Astrocyte of the cerebellum (primary cell): Measurements from ENCODE around the gene LOXL3.

Experiments used
- DNase-seq: peaks from one replicate; pipeline ENCODE4 v3.0.0-alpha.2; 2011; ENCODE audit warnings: low read depth
- H3K4me3 ChIP-seq: 2 replicates; pipeline ENCODE4 v1.5.1; 2011; ENCODE audit warnings: mild to moderate bottlenecking, low read depth, low read length, moderate library complexity
- in situ Hi-C: cut with HindIII; loops from 2 replicates; pipeline ENCODE4 v1.10.0; 2017; ENCODE audit warnings: low sequenced_read_pairs
- TF ChIP-seq, protein P1 (sequence below): IDR thresholded peaks from 2 replicates; pipeline ENCODE4 v1.5.1; 2012; ENCODE audit warnings: low read length, low read depth, moderate library complexity, mild to moderate bottlenecking; ENCODE audit errors: missing control alignments

LOXL3 gene

GRCh38 chr2:74558284-74559230 is 4.8 kb upstream of the LOXL3 start:
- TF ChIP-seq, protein P1, sequence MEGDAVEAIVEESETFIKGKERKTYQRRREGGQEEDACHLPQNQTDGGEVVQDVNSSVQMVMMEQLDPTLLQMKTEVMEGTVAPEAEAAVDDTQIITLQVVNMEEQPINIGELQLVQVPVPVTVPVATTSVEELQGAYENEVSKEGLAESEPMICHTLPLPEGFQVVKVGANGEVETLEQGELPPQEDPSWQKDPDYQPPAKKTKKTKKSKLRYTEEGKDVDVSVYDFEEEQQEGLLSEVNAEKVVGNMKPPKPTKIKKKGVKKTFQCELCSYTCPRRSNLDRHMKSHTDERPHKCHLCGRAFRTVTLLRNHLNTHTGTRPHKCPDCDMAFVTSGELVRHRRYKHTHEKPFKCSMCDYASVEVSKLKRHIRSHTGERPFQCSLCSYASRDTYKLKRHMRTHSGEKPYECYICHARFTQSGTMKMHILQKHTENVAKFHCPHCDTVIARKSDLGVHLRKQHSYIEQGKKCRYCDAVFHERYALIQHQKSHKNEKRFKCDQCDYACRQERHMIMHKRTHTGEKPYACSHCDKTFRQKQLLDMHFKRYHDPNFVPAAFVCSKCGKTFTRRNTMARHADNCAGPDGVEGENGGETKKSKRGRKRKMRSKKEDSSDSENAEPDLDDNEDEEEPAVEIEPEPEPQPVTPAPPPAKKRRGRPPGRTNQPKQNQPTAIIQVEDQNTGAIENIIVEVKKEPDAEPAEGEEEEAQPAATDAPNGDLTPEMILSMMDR: no peak
- no peak overlapping the region for H3K4me3 ChIP-seq
- DNase-seq: no peak
- in situ Hi-C loops: no loop called here

DNA sequence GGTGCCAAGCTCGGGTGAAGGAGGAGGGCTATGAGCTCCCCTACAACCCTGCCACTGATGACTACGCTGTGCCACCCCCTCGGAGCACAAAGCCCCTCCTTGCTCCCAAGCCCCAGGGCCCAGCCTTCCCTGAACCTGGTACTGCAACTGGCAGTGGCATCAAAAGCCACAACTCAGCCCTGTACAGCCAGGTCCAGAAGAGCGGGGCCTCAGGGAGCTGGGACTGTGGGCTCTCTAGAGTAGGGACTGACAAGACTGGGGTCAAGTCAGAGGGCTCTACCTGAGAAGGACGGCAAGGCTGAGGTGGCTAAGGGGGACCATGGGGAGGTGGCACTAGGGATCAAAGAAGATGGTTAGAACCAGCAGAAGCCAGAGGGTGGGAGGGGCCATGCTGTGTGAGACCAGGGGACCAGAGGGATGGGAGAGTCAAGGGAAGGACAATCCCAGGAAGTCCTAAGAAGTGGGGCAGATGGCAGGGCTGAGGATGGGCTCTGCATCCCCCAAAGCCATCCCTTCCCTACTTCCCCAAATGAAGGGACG is 3.2 kb upstream of the LOXL3 start:
- H3K4me3 ChIP-seq: no peak overlapping the region
- no peak for DNase-seq
- in situ Hi-C loops: no loop called here
- TF ChIP-seq, protein P1: no peak

- TF ChIP-seq, protein P1: no peak
- H3K4me3 ChIP-seq: peak overlapping the region; percentile 92
- in situ Hi-C loops: no loop called here
- no peak for DNase-seq
Observed at GRCh38 chr2:74556159-74556558, 2.4 kb upstream of the LOXL3 start.

GRCh38 chr2:74555610-74556103 is 1.9 kb upstream of the LOXL3 start:
- H3K4me3 ChIP-seq: peak overlapping the region; percentile 92
- TF ChIP-seq, protein P1: no peak
- DNase-seq: no peak
- in situ Hi-C loops: no loop called here

GRCh38 chr2:74554820-74555531 is 1.2 kb upstream of the LOXL3 start:
- TF ChIP-seq, protein P1: no peak
- peak overlapping the region; percentile 92 for H3K4me3 ChIP-seq
- no peak for DNase-seq
- in situ Hi-C loops: no loop called here
